EL (cell line): ENCODE measurements around the gene ID3.
A peak's percentile ranks its signal among the peaks of the same experiment; 100 is the strongest.
"Not testable (repeated sequence)": the region's sequence is repeated elsewhere in the genome, so short reads cannot be mapped to it uniquely, and the experiment has no call there.

Source experiments
- DNase-seq: peaks from one replicate; pipeline ENCODE4 v3.0.0-alpha.2; 2016

The ID3 gene

GRCh38 chr1:23588749-23589548 is 29.6 kb upstream of the ID3 start:
- DNase-seq: no peak

DNA sequence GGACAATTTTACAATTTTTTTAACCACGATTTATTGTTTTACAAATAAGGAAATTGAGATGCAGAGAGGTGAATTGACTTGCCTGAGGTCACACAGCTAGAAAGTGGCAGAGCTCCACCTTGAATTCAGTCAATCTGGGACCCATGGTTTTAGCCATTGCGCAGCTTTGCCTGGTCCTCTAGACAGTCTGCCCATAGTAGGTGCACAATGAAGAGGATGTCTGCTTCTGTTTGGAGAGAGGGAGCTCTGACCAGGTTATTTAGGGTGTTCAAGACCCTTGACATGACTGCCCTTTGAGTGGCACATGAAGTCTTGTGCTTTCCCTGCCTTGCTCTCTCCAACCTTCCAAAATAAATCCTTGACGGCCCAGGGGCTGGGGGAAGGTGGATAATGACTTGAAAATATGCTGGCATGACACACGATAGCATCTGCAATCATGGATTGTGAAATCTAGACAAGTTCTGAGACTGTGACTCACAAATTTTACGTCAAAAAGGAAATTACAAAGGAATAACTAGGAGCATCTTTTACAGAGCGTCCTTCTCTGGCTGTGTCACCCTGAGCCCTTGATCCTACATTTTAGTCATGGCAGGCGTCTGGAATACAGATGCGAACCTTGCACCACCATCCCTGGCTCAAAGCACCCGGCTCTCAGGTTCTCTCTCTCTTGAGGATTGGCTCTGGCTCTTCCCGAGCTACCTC is 26.2 kb upstream of the ID3 start:
- peak; percentile 96 for DNase-seq

- not testable (repeated sequence) for DNase-seq
Observed at GRCh38 chr1:23583727-23584126, 24.4 kb upstream of the ID3 start.

GRCh38 chr1:23582820-23583219 is 23.5 kb upstream of the ID3 start:
- no peak for DNase-seq

DNA sequence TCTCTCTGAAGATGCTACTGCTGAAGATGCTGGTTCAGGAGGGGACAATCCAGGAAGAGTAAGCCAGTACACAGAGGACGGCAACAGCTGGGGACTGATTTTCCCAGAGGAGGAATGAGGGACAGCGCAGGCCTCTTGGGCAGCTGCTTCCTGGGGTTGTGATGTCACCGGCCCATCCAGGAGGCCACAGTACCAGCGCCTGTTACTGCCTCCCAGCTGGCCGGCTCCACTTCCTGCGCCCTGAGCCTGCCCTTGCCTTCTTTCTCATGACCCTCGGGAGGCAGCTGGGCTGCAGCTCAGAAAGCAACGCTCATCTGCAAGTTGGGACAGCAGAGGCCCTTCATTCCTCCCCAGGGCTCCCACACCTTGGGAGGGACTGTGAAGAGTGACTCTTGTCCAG is 21.9 kb upstream of the ID3 start:
- peak; percentile 87 for DNase-seq

- no peak for DNase-seq
Observed at GRCh38 chr1:23578997-23579363, 19.7 kb upstream of the ID3 start.

GRCh38 chr1:23578311-23578996 is 19.2 kb upstream of the ID3 start:
- no peak for DNase-seq

GRCh38 chr1:23577056-23578004 is 18.0 kb upstream of the ID3 start:
- peak; percentile 89 for DNase-seq

DNA sequence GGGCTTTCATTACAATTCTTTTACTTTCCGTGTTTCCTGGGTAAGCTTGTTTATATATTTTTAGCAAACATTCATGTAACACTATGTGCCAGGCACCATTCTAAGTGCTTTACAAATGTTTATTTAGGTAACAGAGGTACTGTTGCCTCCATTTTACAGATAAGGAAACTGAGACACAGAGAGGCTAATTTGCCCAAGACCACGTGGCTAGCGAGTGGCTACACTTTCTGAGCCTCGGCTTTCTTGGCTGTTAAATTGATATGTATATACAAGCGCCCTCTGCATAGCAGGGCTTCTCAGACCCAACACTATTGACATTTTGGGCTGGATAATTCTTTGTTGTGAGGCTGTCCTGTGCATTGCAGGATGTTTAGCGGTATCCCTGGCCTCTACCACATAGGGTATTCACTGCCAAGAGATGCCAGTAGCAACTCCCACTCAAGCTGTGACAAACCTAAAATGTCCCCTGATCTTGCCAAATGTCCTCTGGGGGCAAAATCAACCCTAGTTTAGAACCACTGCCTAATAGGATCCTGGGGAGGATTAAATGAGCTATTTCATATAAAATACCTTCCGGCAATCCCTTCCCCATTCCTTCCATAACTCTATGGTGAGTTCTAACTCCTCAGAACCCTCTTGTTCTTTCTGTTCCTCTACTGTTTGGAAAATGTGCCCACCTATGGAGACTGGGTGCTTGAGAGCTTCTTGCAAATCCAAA is 17.2 kb upstream of the ID3 start:
- peak; percentile 53 for DNase-seq

GRCh38 chr1:23575226-23575810 is 16.0 kb upstream of the ID3 start:
- DNase-seq: no peak

DNA sequence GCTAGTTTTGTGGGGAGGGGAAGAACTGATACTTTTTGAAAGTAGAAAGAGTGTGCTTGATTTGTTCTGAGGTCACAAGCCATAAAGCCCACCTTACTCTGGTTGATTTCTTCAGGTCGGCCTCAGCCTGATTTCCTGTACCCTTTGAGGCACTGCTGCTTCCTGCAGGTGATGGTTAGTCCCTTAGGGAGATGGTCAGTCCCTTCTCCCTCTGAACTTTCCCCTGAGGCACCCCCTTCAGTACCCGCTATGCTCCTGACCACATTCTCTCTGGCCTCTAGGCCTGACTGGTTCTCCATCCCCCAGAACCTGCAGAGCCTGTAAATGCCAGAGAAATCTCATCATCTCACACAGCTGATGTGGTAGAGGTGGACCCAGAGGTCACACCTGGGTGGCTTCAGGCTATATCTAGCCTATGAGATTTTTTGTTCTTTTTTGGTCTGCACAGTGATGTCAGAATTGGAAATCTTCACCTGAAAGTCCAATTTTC is 15.0 kb upstream of the ID3 start:
- no peak for DNase-seq

GRCh38 chr1:23573574-23574182 is 14.4 kb upstream of the ID3 start:
- DNase-seq: no peak

GRCh38 chr1:23571465-23571864 is 12.2 kb upstream of the ID3 start:
- no peak for DNase-seq

DNA sequence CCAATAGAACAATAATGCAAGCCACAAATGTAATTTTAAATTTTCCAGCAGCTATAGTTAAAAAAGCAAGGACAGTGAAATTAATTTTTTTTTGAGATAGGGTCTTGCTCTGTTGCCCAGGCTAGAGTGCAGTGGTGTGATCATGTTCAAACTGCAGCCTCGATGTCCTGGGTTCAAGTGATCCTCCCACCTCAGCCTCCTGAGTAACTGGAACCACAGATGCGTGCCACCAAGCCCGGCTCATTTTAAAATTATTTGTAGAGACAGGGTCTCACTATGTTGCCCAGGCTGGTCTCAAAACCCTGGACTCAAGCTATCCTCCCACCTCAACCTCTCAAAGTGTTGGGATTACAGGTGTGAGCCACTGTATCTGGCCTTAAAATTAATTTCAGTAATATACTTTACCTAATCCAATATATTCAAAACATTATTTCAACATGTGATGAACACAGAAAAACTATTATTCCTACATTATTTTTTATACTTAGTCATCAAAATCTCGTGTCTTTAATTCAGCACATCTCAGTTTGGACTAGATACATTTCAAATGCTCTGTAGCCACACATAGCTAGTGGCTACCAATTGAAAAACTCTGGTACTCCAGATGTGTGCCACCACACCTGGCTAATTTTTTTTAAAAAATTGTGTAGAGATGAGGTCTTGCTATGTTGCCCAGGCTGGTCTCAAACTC is 10.8 kb upstream of the ID3 start:
- no peak for DNase-seq

GRCh38 chr1:23568608-23569383 is 9.5 kb upstream of the ID3 start:
- no peak for DNase-seq

DNA sequence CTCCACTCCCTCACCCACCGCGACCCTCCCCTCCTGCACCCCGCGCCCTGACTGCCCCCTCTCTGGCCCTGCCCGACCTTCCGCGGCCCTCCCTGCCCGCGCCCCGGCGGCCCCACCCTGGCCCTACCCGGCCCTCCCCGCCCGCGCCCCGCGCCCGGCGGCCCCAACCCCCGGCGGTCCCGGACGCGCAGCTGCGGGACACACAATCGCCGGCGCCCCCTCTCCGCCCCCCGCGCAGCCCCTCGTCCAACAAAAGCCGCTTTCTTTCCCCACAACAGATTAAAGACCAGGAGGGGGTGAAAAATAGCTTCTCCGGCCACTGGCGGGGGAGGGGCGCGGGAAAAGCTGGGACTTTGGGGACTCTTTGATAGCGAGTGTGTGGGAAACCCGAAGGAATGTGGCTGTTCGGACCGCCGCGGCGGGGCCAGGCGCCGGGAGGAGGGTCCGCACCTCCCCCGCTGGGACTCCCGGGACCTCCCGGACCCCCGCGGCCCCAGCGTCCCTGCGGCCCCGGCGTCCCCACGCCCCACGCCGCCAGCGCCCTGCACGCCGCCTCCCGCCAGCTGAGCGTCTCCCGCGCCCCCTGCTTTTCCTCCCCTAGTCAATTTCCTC is 8.8 kb upstream of the ID3 start:
- DNase-seq: no peak

GRCh38 chr1:23567629-23567995 is 8.3 kb upstream of the ID3 start:
- no peak for DNase-seq

DNA sequence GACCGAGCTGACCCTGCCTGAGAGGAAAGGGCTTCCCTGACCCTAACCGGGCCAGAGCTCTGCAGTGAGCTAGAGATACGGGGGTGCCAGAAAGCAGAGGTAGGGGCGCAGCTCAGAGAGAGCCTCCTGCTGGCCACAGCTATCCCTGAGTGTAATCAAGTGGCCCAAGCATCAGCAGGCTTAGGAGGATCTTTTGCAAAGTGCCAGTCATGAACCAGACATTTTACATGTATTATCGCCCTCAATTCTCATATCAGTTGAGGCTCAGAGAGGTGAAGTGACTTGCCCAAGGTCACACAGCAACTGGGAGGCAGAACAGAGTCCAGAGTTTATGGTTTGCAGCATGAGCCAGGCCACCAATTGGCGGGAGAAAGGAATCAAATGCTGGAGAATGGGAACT is 7.0 kb upstream of the ID3 start:
- no peak for DNase-seq

GRCh38 chr1:23565776-23566175 is 6.5 kb upstream of the ID3 start:
- DNase-seq: no peak
